Panc1 (cell line): Measurements from ENCODE around the gene ARPC2.

Experiments
- POLR2AphosphoS5 ChIP-seq: IDR thresholded peaks from 2 replicates; pipeline ENCODE4 v1.6.1; 2012; ENCODE audit warnings: mild to moderate bottlenecking, low read depth, low read length, moderate library complexity
- SIN3A ChIP-seq: IDR thresholded peaks from 2 replicates; pipeline ENCODE4 v1.6.1; 2012; ENCODE audit warnings: low read depth, mild to moderate bottlenecking, low read length, moderate library complexity, borderline replicate concordance; ENCODE audit not compliant: insufficient read depth
- TF ChIP-seq, protein P1 (sequence below): fragments of 450-650 bp; IDR thresholded peaks from 2 replicates; pipeline ENCODE4 v1.5.1; 2017; ENCODE audit warnings: mild to moderate bottlenecking
- TF ChIP-seq, protein P2 (sequence below), 2 experiments: IDR thresholded peaks; 2 replicates each; pipeline ENCODE4 v1.6.1; 2011 to 2012; ENCODE audit warnings: low read depth in 2 of 2, control low read depth in 1 of 2, low read length in 1 of 2, mild to moderate bottlenecking in 1 of 2, moderate library complexity in 1 of 2; ENCODE audit not compliant: insufficient read depth in 1 of 2

DNA sequence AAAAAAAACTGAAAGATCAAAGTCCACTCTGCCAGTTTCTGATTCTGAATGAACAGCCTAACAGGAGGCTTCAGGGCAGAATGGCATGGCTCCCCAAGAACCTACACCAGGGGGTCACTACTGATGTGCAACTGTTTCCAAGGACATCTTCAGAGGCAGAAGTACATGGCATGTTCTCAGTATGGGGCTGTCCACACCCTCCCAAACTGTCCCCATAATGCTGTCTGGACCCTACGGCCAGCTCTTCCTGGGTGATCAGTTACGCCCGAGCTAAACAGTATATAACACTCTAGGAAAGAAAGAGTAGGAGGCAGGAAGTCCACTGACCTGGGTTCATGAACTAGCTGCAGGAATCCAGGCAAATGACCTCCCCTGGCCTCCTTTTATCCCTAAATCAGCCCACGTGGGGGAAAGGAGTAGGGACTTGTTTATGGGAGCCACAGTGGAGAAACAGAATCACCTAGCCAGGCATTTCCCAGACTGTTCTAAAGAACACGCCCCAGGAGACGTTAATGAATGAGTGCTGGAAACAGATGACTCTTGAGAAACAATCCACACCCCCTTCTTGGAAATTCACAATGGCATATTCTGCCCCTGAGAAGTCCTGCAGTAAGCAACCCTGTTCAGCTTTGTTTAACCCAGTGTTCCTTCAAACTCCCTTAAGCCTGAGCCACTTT is 72.8 kb downstream of the ARPC2 start:
- TF ChIP-seq, protein P1, sequence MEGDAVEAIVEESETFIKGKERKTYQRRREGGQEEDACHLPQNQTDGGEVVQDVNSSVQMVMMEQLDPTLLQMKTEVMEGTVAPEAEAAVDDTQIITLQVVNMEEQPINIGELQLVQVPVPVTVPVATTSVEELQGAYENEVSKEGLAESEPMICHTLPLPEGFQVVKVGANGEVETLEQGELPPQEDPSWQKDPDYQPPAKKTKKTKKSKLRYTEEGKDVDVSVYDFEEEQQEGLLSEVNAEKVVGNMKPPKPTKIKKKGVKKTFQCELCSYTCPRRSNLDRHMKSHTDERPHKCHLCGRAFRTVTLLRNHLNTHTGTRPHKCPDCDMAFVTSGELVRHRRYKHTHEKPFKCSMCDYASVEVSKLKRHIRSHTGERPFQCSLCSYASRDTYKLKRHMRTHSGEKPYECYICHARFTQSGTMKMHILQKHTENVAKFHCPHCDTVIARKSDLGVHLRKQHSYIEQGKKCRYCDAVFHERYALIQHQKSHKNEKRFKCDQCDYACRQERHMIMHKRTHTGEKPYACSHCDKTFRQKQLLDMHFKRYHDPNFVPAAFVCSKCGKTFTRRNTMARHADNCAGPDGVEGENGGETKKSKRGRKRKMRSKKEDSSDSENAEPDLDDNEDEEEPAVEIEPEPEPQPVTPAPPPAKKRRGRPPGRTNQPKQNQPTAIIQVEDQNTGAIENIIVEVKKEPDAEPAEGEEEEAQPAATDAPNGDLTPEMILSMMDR, result no peak
- TF ChIP-seq POLR2AphosphoS5 (no peak), SIN3A (no peak)
- TF ChIP-seq, protein P2, sequence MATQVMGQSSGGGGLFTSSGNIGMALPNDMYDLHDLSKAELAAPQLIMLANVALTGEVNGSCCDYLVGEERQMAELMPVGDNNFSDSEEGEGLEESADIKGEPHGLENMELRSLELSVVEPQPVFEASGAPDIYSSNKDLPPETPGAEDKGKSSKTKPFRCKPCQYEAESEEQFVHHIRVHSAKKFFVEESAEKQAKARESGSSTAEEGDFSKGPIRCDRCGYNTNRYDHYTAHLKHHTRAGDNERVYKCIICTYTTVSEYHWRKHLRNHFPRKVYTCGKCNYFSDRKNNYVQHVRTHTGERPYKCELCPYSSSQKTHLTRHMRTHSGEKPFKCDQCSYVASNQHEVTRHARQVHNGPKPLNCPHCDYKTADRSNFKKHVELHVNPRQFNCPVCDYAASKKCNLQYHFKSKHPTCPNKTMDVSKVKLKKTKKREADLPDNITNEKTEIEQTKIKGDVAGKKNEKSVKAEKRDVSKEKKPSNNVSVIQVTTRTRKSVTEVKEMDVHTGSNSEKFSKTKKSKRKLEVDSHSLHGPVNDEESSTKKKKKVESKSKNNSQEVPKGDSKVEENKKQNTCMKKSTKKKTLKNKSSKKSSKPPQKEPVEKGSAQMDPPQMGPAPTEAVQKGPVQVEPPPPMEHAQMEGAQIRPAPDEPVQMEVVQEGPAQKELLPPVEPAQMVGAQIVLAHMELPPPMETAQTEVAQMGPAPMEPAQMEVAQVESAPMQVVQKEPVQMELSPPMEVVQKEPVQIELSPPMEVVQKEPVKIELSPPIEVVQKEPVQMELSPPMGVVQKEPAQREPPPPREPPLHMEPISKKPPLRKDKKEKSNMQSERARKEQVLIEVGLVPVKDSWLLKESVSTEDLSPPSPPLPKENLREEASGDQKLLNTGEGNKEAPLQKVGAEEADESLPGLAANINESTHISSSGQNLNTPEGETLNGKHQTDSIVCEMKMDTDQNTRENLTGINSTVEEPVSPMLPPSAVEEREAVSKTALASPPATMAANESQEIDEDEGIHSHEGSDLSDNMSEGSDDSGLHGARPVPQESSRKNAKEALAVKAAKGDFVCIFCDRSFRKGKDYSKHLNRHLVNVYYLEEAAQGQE (IDR thresholded peaks at IDR 0.05; ENCODE audit: insufficient read depth in 1 of 2, low read depth in 2 of 2, low read length in 1 of 2), result no peak
